RCC 7860 (cell line): ENCODE measurements around the gene EDAR.

Source experiments
- DNase-seq: peaks from one replicate; pipeline ENCODE4 v3.0.0-alpha.2; 2015; ENCODE audit warnings: low spot score
- FAIRE-seq: peaks from 2 replicates; lab custom pipeline; 2012; peaks lifted over from hg19 to GRCh38; lab: Jason Lieb, UNC

Gene EDAR

DNA sequence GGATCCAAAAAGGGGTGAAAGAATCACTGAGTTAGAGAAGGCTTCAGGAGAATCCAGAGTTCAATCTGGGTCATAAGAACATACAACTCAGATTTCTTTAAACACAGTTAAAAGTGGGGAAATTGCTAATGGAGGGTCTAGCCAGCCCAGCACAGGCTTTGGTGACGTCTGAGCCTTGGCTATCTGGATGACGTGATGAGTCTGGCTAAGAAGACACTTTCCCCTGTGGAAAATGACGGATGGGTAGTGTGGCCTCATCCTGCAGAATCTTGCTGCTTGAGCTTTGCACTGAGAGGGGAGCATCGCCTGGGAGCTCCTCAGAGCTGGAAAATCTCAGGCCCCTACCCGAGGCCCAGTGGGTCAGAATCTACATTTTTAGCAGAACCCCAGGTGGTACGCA is 19.2 kb downstream of the EDAR start:
- FAIRE-seq (no peak), DNase-seq (no peak)

- no peak for DNase-seq
- FAIRE-seq = no peak
Observed at GRCh38 chr2:108968619-108969018, 20.4 kb downstream of the EDAR start.

- no peak for FAIRE-seq
- no peak for DNase-seq
Observed at GRCh38 chr2:108967757-108968156, 21.3 kb downstream of the EDAR start.

DNA sequence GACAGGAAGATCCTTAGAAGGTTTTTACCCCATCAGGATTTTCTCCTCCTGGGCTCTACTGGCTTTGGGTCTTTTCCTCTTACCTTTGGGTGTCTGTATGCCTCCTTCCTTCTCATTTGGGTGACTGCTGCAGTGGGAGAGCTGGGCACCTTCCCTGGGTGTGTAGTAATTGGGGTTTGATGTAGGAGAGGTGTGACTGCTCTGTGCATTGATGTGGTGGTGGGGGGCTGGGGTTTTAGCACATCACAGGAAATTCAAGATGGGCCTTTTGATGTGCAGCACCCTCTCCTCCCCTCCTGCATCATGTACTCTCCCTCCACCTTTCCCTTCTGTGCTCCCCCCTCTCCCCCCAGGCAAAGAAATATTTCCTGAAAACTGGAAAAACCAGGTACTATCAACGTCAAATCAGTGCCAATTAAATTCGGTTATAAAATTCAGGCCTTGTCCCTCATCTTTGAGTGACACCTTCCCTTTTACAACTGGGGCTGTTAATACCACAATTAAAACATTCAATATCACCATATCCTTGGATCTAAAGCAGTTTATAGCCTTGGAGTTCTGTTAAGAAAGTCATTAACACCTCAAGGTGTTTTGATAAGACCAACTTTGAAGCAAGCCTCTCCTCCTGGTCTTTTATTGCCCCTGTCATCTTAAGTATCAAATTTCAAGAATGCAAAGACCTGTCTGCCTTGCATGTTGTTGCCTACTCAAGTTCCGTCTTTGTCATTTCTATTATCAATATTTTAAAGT is 23.3 kb downstream of the EDAR start:
- FAIRE-seq (no peak), DNase-seq (no peak)

DNA sequence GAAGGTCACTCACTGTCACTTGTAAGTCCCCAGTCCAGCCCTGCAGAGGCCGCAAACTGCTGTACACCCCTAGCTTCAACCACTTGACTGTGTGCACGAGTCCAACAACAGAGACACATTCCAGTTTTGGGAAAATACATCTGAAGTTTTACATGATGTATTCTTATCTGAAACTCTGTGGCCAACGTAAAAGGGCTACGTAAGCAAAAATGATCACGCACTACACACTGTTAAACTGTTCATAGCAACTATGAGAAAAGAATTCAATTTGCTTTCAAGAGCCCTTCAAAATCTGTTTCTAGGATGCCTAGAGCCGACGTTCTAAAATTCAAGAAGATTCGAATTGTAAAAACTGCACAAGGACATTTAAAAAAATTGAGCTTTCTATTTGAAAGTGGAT is 26.0 kb downstream of the EDAR start:
- DNase-seq = no peak
- FAIRE-seq = no peak

DNA sequence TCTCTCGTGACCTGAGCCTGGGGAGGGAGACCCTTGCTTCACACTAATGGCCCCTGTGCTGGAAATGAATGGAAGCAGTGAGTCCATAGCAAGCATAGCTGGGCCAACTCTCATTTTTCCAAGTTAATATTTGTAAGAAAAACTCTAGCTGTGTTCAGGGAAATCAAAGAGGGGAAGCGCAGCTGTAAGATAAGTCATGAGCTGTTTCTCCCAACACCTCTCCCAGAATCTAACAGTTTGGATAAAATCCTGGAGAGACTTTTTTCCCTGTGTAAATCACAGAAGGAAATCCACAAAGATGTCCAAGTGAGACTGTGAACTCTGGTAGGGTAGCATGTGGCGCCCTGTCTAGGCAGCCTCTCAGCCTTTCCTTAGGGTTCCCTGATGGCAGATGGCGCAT is 27.2 kb downstream of the EDAR start:
- no peak for DNase-seq
- no peak for FAIRE-seq

DNA sequence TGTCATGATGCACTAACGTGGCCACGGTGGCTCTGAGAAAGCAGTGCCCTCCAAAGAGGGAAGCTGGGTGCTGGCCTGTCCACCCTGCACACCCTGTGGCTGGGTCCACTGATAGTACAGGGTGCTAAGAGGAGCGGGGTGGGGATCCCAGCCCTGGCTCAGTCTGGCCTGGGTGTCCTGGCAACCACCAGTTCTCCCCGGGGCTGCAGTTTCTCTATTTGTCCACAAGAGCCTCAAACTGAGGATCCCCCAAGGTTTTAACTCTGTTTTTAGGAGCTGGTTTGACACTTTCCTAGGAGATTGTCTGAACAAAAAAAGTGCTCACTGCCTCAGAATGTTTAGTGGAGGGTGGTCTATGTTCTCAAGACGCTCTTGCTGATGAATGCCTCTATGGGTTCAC is 29.0 kb downstream of the EDAR start:
- DNase-seq = no peak
- no peak for FAIRE-seq

GRCh38 chr2:108959401-108959800 is 29.6 kb downstream of the EDAR start:
- no peak for FAIRE-seq
- no peak for DNase-seq

DNA sequence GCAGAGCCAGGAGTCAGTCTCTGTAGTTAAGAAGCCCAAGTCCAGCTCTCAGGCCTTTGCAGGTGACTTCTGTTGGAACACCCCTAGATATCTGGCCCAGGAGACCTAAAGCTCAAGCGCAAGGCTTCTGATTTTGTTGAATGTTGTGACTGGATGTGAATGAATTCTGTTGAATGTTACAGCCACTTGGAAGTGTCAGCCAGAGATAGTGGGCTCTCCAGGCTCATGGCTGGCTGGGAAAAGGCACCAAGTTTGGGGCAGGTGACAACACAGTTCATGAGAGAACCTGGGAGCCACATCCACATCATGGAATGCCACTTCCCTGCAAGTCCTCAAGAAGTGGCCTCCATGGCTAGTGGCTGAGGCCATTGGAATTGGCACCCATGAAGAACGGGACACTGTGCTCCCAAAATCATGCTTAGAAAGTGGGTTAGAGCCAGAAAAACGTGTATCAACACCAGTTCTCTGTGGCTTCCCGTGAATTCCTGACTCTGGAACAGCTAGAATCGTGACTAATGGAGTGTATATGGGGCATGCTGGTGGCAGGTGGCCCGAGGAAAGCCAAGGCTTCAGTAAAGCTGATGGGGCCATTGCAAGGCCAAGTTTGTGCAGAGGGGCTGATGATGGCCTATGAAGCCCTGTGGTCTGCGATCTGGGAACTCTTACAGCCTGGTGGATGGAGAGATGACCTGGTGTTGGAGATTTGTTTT is 30.2 kb downstream of the EDAR start:
- DNase-seq = no peak
- no peak for FAIRE-seq

GRCh38 chr2:108958002-108958401 is 31.0 kb downstream of the EDAR start:
- no peak for FAIRE-seq
- DNase-seq = no peak

- DNase-seq (no peak), FAIRE-seq (no peak)
Observed at GRCh38 chr2:108956375-108956774, 32.6 kb downstream of the EDAR start.

- no peak for DNase-seq
- no peak for FAIRE-seq
Observed at GRCh38 chr2:108950369-108951135, 38.5 kb downstream of the EDAR start.

GRCh38 chr2:108949316-108950239 is 39.4 kb downstream of the EDAR start:
- FAIRE-seq (no peak), DNase-seq (no peak)

- DNase-seq = no peak
- FAIRE-seq = no peak
Observed at GRCh38 chr2:108947271-108947907, 41.6 kb downstream of the EDAR start.

DNA sequence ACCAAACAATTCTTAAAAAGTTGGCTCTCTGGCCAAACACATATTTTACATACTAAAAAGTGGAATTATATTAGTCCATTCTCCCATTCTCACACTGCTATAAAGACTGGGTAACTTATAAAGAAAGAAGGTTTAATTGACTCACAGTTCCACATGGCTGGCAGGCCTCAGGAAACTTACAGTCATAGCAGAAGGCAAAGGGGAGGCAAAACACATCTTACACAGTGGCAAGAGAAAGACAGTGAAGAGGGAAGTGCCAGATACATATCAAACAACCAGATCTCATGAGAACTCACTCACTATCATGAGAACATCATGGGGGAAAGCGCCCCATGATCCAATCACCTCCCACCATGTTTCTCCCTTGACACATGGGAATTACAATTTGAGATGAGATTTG is 42.6 kb downstream of the EDAR start:
- DNase-seq (no peak), FAIRE-seq (no peak)

DNA sequence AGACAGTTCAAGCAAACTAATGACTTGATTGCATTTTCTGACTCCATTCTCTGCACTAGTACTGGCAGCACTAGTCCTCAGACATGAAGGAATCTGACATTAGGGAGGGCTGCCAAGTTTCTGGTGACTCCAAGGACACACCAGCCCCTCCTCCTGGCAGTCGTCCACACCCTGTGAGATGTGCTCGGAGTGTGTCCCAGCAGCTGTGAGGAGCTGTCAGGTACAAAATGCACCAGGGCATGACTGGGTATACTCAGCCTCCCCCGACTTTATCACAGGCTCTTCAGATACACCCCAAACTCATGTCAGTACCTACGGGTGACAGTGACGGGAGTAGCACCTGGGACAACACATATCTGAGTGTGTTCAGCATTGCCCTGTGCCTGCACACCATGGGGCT is 43.1 kb downstream of the EDAR start:
- FAIRE-seq (no peak), DNase-seq (no peak)

DNA sequence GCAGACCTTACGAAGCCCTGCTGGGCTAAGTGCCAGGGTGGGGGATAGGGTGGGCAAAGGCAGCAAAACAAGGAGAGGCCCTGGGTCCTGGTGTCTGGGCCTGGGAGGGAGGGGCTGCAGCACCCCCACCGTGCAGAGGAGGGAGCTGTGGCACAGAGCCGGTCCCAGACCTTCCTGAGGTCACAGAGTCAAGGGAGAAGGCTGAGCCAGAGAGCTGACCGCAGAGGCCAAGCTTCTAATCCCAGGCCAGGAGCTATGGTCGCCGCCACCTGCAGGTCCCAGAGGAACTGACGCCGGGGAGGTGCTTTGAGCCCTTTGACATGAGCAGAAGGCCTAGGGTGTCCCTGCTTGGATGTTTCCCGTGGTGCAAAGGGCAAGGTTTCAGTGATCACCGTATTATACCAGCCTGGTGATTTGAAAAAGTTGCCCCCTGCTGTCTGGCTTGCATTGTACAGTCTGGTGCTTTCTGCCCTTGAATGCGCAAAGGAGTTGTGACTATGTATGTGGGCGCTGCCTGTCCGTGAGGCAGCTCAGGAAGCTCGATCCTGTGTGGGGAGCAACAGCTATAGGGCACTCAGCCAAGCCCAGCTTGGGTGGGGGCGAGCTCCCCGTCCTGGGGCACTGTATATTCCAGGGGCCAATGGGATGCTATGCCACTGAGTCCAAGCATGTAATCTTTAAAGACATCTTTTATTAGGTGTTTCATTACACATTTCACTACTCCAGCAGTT is 44.3 kb downstream of the EDAR start:
- FAIRE-seq (no peak), DNase-seq (no peak)

GRCh38 chr2:108943751-108944150 is 45.3 kb downstream of the EDAR start:
- no peak for FAIRE-seq
- DNase-seq = no peak

- FAIRE-seq = no peak
Observed at GRCh38 chr2:108942888-108943287, 46.1 kb downstream of the EDAR start.

More at GRCh38 chr2:108942888-108943287, 46.1 kb downstream of the EDAR start:
- DNase-seq = no peak
